Right lobe of liver (tissue), 6 donors: ENCODE results near the gene DDX1. TPM values are rescaled to one million over a fixed set of nuclear protein-coding genes. Genes with fewer than 3 reads are reported as not detected.

ENCODE experiments used
- ATAC-seq, 4 donors: fragments of 200-7000 bp; cut with Tn5 transposase; one replicate each; pipeline ENCODE4 v1.9.1; 2020; ENCODE audit warnings: mild to moderate bottlenecking in 4 of 4, moderate library complexity in 4 of 4
- DNase-seq, 3 donors: peaks; one replicate each; pipeline ENCODE4 v3.0.0-alpha.2; 2020
- H3K27ac ChIP-seq, 3 donors: fragments of 200-600 bp; one replicate each; pipeline ENCODE4 v1.8.0; 2022
- H3K27me3 ChIP-seq, 2 donors: fragments of 200-600 bp; one replicate each; pipeline ENCODE4 v1.8.0; 2022
- H3K36me3 ChIP-seq, 4 donors: fragments of 200-600 bp; sonication (generic) in 1 of 4; one replicate each; pipeline versions ENCODE4 v1.5.1 to v1.8.0; 2017 to 2022; ENCODE audit warnings: control low read depth in 1 of 4
- H3K4me1 ChIP-seq, 4 donors: fragments of 200-600 bp; sonication (generic) in 1 of 4; one replicate each; pipeline versions ENCODE4 v1.5.1 to v1.8.0; 2017 to 2022; ENCODE audit warnings: control low read depth in 1 of 4
- H3K4me3 ChIP-seq, 3 donors: fragments of 200-600 bp; one replicate each; pipeline ENCODE4 v1.8.0; 2022
- H3K9me3 ChIP-seq, 4 donors: fragments of 200-600 bp; sonication (generic) in 1 of 4; one replicate each; pipeline versions ENCODE4 v1.5.1 to v1.8.0; 2017 to 2022; ENCODE audit warnings: control low read depth in 1 of 4
- POLR2A ChIP-seq: fragments of 450-650 bp; IDR thresholded peaks from one replicate; pipeline ENCODE4 v1.6.1; 2017; ENCODE audit warnings: antibody characterized with exemption, mild to moderate bottlenecking
- WGBS: methylation state at CpG from one replicate; pipeline ENCODE4 v1.1.6; 2018; ENCODE audit warnings: low coverage, low lambda C conversion rate; ENCODE audit not compliant: insufficient coverage; ENCODE audit errors: missing lambda C conversion rate; 5-methylcytosine and 5-hydroxymethylcytosine counted together
- intact Hi-C, 2 donors: fragments of 100-400 bp; cut with DNase I; formaldehyde crosslinking; loops; one replicate each; pipeline versions ENCODE4 v1.11.2 to v1.14.1; 2022
- total RNA-seq, 6 experiments: library from RNA; depleted of rRNA in 2 of 6; stranded (reverse); fragments of >200 nt in 2 of 6; fragmentation: NEBNext Ultra II Directional in 3 of 6; extraction: Animal tissue kit (Norgen Biotek cat#: 25700) in 3 of 6; gene quantifications; one replicate each; pipeline versions ENCODE4 v1.1.0 to v1.2.4, GENCODE V29; 2016 to 2023
- TF ChIP-seq, protein P1 (sequence below), 4 donors: fragments of 200-600 bp in 3 of 4; fragments of 450-650 bp in 1 of 4; IDR thresholded peaks; one replicate each; pipeline versions ENCODE4 v1.5.1 to v1.8.0; 2016 to 2022; ENCODE audit warnings: antibody characterized with exemption in 4 of 4, mild to moderate bottlenecking in 2 of 4
- donor health status: DM: no; HTN: yes; CAD: no.
- donor health status: DM: no; HTN: no; CAD: no.
- donor health status: DM: no; HTN: no; CAD: no.
- donor health status: DM: no; HTN: yes; CAD: no.
- donor health status: DM: no; HTN: yes; CAD: no.

The DDX1 gene
- total RNA-seq, 6 experiments from 2014 or later, result 29.7 to 43.5 (median 37.6) TPM

DNA sequence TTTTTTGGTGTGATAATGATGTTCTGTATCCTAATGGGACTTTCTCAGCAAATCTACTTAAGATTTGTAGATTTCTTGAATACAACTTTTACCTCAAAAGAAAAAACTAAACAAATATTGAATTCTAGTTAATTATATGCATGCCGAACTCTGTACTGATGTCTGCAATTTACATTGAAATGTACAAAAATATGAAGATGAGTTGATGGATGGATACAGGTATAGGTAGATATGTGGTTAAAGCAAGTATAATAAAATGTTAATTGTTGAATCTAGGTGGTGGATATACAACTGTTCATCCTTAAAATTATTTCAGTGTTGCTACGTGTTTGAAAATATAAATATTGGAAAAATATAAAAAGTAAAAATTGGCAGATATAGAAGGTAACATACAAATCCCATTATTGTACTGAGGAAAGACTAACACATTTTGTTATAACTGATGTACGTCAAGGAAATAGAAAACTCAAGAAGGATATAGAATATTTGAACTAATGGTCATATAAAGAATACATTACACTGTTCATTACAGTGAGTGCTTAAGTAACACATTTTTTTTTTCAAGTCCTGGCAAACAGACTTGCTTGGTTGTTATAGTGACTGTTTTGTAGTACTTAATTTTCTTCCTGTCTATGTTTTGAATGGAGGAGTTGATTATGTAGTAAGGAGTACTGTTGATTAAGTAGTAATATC lies 33.8 kb downstream of the DDX1 start:
- H3K4me3 ChIP-seq, result no peak overlapping the region
- H3K27ac ChIP-seq, result no peak overlapping the region
- TF ChIP-seq, protein P1, sequence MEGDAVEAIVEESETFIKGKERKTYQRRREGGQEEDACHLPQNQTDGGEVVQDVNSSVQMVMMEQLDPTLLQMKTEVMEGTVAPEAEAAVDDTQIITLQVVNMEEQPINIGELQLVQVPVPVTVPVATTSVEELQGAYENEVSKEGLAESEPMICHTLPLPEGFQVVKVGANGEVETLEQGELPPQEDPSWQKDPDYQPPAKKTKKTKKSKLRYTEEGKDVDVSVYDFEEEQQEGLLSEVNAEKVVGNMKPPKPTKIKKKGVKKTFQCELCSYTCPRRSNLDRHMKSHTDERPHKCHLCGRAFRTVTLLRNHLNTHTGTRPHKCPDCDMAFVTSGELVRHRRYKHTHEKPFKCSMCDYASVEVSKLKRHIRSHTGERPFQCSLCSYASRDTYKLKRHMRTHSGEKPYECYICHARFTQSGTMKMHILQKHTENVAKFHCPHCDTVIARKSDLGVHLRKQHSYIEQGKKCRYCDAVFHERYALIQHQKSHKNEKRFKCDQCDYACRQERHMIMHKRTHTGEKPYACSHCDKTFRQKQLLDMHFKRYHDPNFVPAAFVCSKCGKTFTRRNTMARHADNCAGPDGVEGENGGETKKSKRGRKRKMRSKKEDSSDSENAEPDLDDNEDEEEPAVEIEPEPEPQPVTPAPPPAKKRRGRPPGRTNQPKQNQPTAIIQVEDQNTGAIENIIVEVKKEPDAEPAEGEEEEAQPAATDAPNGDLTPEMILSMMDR (IDR thresholded peaks at IDR 0.05), result no peak
- intact Hi-C loops, result no loop called here
- no peaks in the 10 kb centered on the region for H3K9me3 ChIP-seq
- H3K27me3 ChIP-seq, result no peaks in the 10 kb centered on the region
- H3K4me1 ChIP-seq, result no peaks in the 10 kb centered on the region
- DNase-seq (no peak), ATAC-seq (no peak)
- H3K36me3 ChIP-seq, result peaks cover 7 to 58% (median 35%) of the 10 kb centered on the region in 4 donors
- 100% methylated on average over 3 of the region's 3 CpGs for WGBS

DNA sequence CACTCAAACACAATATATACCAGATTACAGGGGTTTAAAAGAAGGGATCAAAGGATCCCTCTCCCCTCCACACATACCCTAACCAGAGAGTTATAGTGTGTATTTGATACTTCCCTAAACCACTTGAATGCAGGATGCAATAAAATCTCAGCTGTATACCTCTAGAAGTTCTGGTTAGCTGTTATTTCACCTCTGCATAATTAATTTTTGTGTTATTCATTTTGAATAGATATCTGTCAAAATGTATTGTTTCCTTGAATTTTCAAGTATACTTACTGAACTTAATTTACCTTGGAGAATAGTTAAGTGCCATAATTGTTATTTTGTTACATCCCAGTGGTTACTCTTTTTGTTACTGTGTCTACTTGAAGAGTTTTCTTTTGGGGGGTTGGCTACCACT lies 34.5 kb downstream of the DDX1 start:
- no peak overlapping the region for H3K27ac ChIP-seq
- intact Hi-C loops, result no loop called here
- peaks cover 13 to 58% (median 36%) of the 10 kb centered on the region in 4 donors for H3K36me3 ChIP-seq
- H3K4me1 ChIP-seq, result no peaks in the 10 kb centered on the region
- TF ChIP-seq POLR2A, result no peak
- TF ChIP-seq, protein P1 (IDR thresholded peaks at IDR 0.05), result no peak
- no peaks in the 10 kb centered on the region for H3K9me3 ChIP-seq
- no peak for ATAC-seq
- no peaks in the 10 kb centered on the region for H3K27me3 ChIP-seq
- no peak overlapping the region for H3K4me3 ChIP-seq
- DNase-seq, result no peak

DNA sequence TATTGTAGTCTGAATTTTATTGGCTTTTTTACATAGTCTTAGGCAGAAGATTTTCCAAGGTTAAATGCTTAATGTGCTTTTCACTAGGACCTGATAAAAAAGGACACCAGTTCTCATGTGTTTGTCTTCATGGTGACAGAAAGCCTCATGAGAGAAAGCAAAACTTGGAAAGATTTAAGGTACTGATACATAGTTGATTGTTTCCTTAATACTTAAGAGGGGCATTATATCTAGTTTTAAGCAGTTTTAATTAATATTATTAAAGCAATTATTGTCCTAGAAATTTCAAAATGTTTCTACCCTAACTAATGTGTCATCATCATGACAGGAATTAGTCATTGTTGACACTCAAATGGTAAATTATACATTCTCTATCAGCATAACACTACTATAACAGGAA lies 35.3 kb downstream of the DDX1 start:
- no peak overlapping the region for H3K27ac ChIP-seq
- peaks cover 15 to 60% (median 38%) of the 10 kb centered on the region in 4 donors for H3K36me3 ChIP-seq
- TF ChIP-seq, protein P1 (IDR thresholded peaks at IDR 0.05), result no peak
- TF ChIP-seq POLR2A, result no peak
- ATAC-seq (no peak), DNase-seq (no peak)
- no peaks in the 10 kb centered on the region for H3K9me3 ChIP-seq
- intact Hi-C loops, result no loop called here
- H3K27me3 ChIP-seq, result no peaks in the 10 kb centered on the region
- no peak overlapping the region for H3K4me3 ChIP-seq
- no peaks in the 10 kb centered on the region for H3K4me1 ChIP-seq

DNA sequence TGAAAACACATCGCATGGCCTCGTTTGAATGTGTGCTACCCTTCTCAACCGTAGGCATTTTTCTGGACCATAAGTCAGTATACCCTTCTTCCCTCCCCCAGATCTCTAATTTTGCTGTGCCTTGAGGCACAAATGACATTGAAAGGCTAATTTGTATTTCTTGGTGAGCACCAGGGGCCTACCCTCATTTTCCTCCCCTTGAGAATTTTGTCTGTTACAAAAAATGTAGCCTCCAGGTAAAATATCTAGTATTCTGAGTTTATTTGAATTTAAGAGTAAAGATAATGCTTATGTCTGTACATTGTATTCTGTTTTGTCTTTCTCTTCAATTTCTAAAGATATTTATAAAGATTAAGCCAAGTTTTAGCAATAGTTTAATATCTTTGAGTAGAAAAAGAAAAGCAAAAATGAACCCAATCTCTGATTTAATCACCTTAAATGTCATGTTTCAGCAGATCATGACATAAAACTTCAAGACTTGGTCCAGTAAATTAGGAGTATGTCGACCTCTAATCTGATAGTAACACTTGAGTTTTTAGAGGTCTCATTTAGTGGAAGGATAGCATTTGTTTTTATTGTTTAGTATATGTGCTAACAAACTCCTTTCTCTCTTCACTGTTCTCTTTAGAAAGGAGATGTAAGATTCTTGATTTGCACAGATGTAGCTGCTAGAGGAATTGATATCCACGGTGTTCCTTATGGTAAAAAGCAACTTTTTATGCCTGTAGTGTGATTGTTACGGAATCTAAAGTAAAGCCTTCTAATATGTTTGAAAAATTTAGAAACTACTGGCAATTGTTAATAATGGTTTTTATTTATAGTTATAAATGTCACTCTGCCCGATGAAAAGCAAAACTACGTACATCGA lies 36.4 kb downstream of the DDX1 start:
- ATAC-seq, result no peak
- 83% methylated on average over 9 of the region's 9 CpGs for WGBS

More for the DNA sequence above, 36.4 kb downstream of the DDX1 start:
- H3K36me3 ChIP-seq, result peaks cover 12 to 68% (median 36%) of the 10 kb centered on the region in 4 donors
- H3K4me1 ChIP-seq, result no peaks in the 10 kb centered on the region
- H3K4me3 ChIP-seq, result no peak overlapping the region
- no peak for TF ChIP-seq POLR2A
- no peak for DNase-seq
- no peaks in the 10 kb centered on the region for H3K9me3 ChIP-seq
- H3K27me3 ChIP-seq, result no peaks in the 10 kb centered on the region
- H3K27ac ChIP-seq, result no peak overlapping the region
- intact Hi-C loops, result no loop called here
